MM.1S (cell line): ENCODE results near the gene CD9.

Source experiments
- DNase-seq: peaks from one replicate; pipeline ENCODE4 v3.0.0-alpha.2; 2015
- H2AFZ ChIP-seq: fragments of 300-600 bp; sonication (generic); 2 replicates; pipeline ENCODE4 v1.6.0; 2016; ENCODE audit warnings: antibody characterized with exemption, low read length
- H3F3A ChIP-seq: fragments of 300-600 bp; sonication (generic); 2 replicates; pipeline ENCODE4 v1.6.1; 2016; ENCODE audit warnings: mild to moderate bottlenecking, antibody characterized with exemption, low read length, moderate library complexity, mixed read lengths; ENCODE audit not compliant: insufficient read depth
- H3K27ac ChIP-seq: fragments of 300-600 bp; sonication (generic); 2 replicates; pipeline ENCODE4 v1.5.1; 2016; ENCODE audit warnings: mild to moderate bottlenecking, low read length
- H3K27me3 ChIP-seq: fragments of 300-600 bp; sonication (generic); replicated peaks from 2 replicates; pipeline ENCODE4 v1.6.0; 2016; ENCODE audit warnings: low read length; ENCODE audit not compliant: insufficient read depth
- H3K36me3 ChIP-seq: fragments of 300-600 bp; sonication (generic); replicated peaks from 2 replicates; pipeline ENCODE4 v1.6.1; 2016; ENCODE audit warnings: mild to moderate bottlenecking, low read length, mixed read lengths; ENCODE audit not compliant: insufficient read depth
- H3K4me1 ChIP-seq: fragments of 300-600 bp; sonication (generic); 2 replicates; pipeline ENCODE4 v1.6.1; 2016; ENCODE audit warnings: low read length, mixed read lengths
- H3K4me2 ChIP-seq: fragments of 300-600 bp; sonication (generic); 2 replicates; pipeline ENCODE4 v1.6.0; 2016; ENCODE audit warnings: low read depth, low read length
- H3K4me3 ChIP-seq: fragments of 300-600 bp; sonication (generic); 2 replicates; pipeline ENCODE4 v1.5.1; 2016; ENCODE audit warnings: low read length, mixed read lengths
- H3K79me2 ChIP-seq: fragments of 300-600 bp; sonication (generic); 2 replicates; pipeline ENCODE4 v1.6.1; 2016; ENCODE audit warnings: mixed run types, low read length, mixed read lengths
- H3K9ac ChIP-seq: fragments of 300-600 bp; sonication (generic); 2 replicates; pipeline ENCODE4 v1.6.1; 2016; ENCODE audit warnings: low read length, mixed read lengths
- H3K9me2 ChIP-seq: fragments of 300-600 bp; sonication (generic); replicated peaks from 2 replicates; pipeline ENCODE4 v1.6.1; 2016; ENCODE audit warnings: mild to moderate bottlenecking, low read length, mixed read lengths; ENCODE audit not compliant: insufficient read depth
- H3K9me3 ChIP-seq: fragments of 300-600 bp; sonication (generic); replicated peaks from 2 replicates; pipeline ENCODE4 v1.6.1; 2016; ENCODE audit warnings: mild to moderate bottlenecking, low read length, mixed read lengths; ENCODE audit not compliant: insufficient read depth
- H4K20me1 ChIP-seq: fragments of 300-600 bp; sonication (generic); 2 replicates; pipeline ENCODE4 v1.6.1; 2016; ENCODE audit warnings: mild to moderate bottlenecking, low read length, moderate library complexity, mixed read lengths; ENCODE audit not compliant: insufficient read depth
- CTCF ChIP-seq: fragments of 300-600 bp; sonication (generic); IDR thresholded peaks from 2 replicates; pipeline ENCODE4 v1.5.1; 2016; ENCODE audit warnings: antibody characterized with exemption, low read length, mixed read lengths
- EZH2 ChIP-seq: fragments of 300-600 bp; sonication (generic); optimal IDR thresholded peaks from 2 replicates; pipeline ENCODE3; 2017; ENCODE audit warnings: low read depth, mild to moderate bottlenecking, antibody characterized with exemption, low read length, mixed read lengths
- EZH2phosphoT487 ChIP-seq: fragments of 300-600 bp; sonication (generic); IDR thresholded peaks from 2 replicates; pipeline ENCODE4 v1.6.1; 2018; ENCODE audit warnings: antibody characterized with exemption, low read length

CD9 gene

GRCh38 chr12:6182279-6182898 is 17.8 kb upstream of the CD9 start:
- no peaks in the 10 kb centered on the region for H4K20me1 ChIP-seq
- TF ChIP-seq CTCF (no peak), EZH2phosphoT487 (no peak)
- no peak overlapping the region for H3K4me3 ChIP-seq
- no peak overlapping the region for H3K27ac ChIP-seq
- H3K4me1 ChIP-seq, result peaks cover 7% of the 10 kb centered on the region; the same call in 1 of the 2 replicates
- H3K27me3 ChIP-seq, result no peaks in the 10 kb centered on the region
- H3K9ac ChIP-seq, result no peak overlapping the region
- H3K9me2 ChIP-seq, result no peaks in the 10 kb centered on the region
- no peak overlapping the region for H3K4me2 ChIP-seq
- DNase-seq, result no peak
- no peaks in the 10 kb centered on the region for H3K79me2 ChIP-seq
- H2AFZ ChIP-seq, result no peak overlapping the region
- no peaks in the 10 kb centered on the region for H3F3A ChIP-seq
- H3K36me3 ChIP-seq, result no peaks in the 10 kb centered on the region
- H3K9me3 ChIP-seq, result no peaks in the 10 kb centered on the region

- Histone ChIP-seq H3K79me2 (no peaks in the 10 kb centered on the region), H2AFZ (no peak overlapping the region), H4K20me1 (no peaks in the 10 kb centered on the region), H3K27me3 (no peaks in the 10 kb centered on the region), H3K9me3 (no peaks in the 10 kb centered on the region), H3K36me3 (no peaks in the 10 kb centered on the region), H3K4me1 (peaks cover 7% of the 10 kb centered on the region; the same call in 1 of the 2 replicates), H3K9me2 (no peaks in the 10 kb centered on the region), H3K4me2 (no peak overlapping the region), H3F3A (no peaks in the 10 kb centered on the region), H3K4me3 (no peak overlapping the region), H3K9ac (no peak overlapping the region), H3K27ac (no peak overlapping the region)
- TF ChIP-seq CTCF, result no peak
- no peak for TF ChIP-seq EZH2
- no peak for TF ChIP-seq EZH2phosphoT487
- no peak for DNase-seq
These were observed 16.3 kb upstream of the CD9 start for GRCh38 chr12:6183689-6184428.

- Histone ChIP-seq H3K4me2 (no peak overlapping the region), H3K27me3 (no peaks in the 10 kb centered on the region), H3K9me2 (no peaks in the 10 kb centered on the region), H3K79me2 (no peaks in the 10 kb centered on the region), H3K9me3 (no peaks in the 10 kb centered on the region), H3F3A (no peaks in the 10 kb centered on the region), H3K4me1 (peaks cover 7% of the 10 kb centered on the region; the same call in 1 of the 2 replicates), H3K4me3 (no peak overlapping the region), H3K36me3 (no peaks in the 10 kb centered on the region), H3K9ac (no peak overlapping the region), H4K20me1 (no peaks in the 10 kb centered on the region), H3K27ac (no peak overlapping the region), H2AFZ (no peak overlapping the region)
- no peak for DNase-seq
- TF ChIP-seq CTCF (no peak), EZH2 (no peak), EZH2phosphoT487 (no peak)
These were observed 14.0 kb upstream of the CD9 start for GRCh38 chr12:6185961-6186827.
